Measurements from ENCODE around the gene ABCA12. TPM values are rescaled to one million over a fixed set of nuclear protein-coding genes. Genes with fewer than 3 reads are reported as not detected.

The ABCA12 gene
- total RNA-seq, 2 experiments from 2014 or later, result not detected

- H3K27ac Mint-ChIP-seq, result no peak overlapping the region
- peaks cover 6% of the 10 kb centered on the region for H3K9me3 Mint-ChIP-seq
- no peaks in the 10 kb centered on the region for H3K4me1 Mint-ChIP-seq
- ChIA-PET CTCF (no interaction called here), POLR2A (no interaction called here)
- no peak overlapping the region for H3K4me3 Mint-ChIP-seq
- no peak for DNase-seq
- no peaks in the 10 kb centered on the region for H3K27me3 Mint-ChIP-seq
- no peaks in the 10 kb centered on the region for H3K36me3 Mint-ChIP-seq (ENCODE audit: low read depth)
Observed at GRCh38 chr2:214960677-214961076, 177.7 kb downstream of the ABCA12 start.

GRCh38 chr2:214946949-214947348 lies 191.5 kb downstream of the ABCA12 start:
- no peaks in the 10 kb centered on the region for H3K4me1 Mint-ChIP-seq
- no peak overlapping the region for H3K27ac Mint-ChIP-seq
- H3K27me3 Mint-ChIP-seq, result no peaks in the 10 kb centered on the region
- ChIA-PET POLR2A (no interaction called here), CTCF (no interaction called here)
- no peak overlapping the region for H3K4me3 Mint-ChIP-seq
- no peaks in the 10 kb centered on the region for H3K9me3 Mint-ChIP-seq
- H3K36me3 Mint-ChIP-seq (ENCODE audit: low read depth), result no peaks in the 10 kb centered on the region
- no peak for DNase-seq

GRCh38 chr2:214934006-214934405 lies 204.4 kb downstream of the ABCA12 start:
- Mint-ChIP-seq H3K27me3 (no peaks in the 10 kb centered on the region), H3K4me3 (no peak overlapping the region), H3K27ac (no peak overlapping the region), H3K9me3 (no peaks in the 10 kb centered on the region), H3K4me1 (no peaks in the 10 kb centered on the region), H3K36me3 (ENCODE audit: low read depth) (no peaks in the 10 kb centered on the region)
- DNase-seq, result no peak
- ChIA-PET POLR2A (no interaction called here), CTCF (no interaction called here)

GRCh38 chr2:214904634-214905033 lies 233.8 kb downstream of the ABCA12 start:
- no peak overlapping the region for H3K4me3 Mint-ChIP-seq
- ChIA-PET POLR2A (no interaction called here), CTCF (no interaction called here)
- H3K9me3 Mint-ChIP-seq, result no peaks in the 10 kb centered on the region
- H3K27me3 Mint-ChIP-seq, result no peaks in the 10 kb centered on the region
- H3K36me3 Mint-ChIP-seq (ENCODE audit: low read depth), result no peaks in the 10 kb centered on the region
- DNase-seq, result no peak
- H3K27ac Mint-ChIP-seq, result no peak overlapping the region
- no peaks in the 10 kb centered on the region for H3K4me1 Mint-ChIP-seq

GRCh38 chr2:214904176-214904575 lies 234.2 kb downstream of the ABCA12 start:
- Mint-ChIP-seq H3K36me3 (ENCODE audit: low read depth) (no peaks in the 10 kb centered on the region), H3K27me3 (no peaks in the 10 kb centered on the region), H3K4me1 (no peaks in the 10 kb centered on the region), H3K27ac (no peak overlapping the region), H3K4me3 (no peak overlapping the region), H3K9me3 (no peaks in the 10 kb centered on the region)
- CTCF ChIA-PET, result no interaction called here
- POLR2A ChIA-PET, result no interaction called here
- DNase-seq, result no peak

- ChIA-PET CTCF (no interaction called here), POLR2A (no interaction called here)
- no peaks in the 10 kb centered on the region for H3K27me3 Mint-ChIP-seq
- no peaks in the 10 kb centered on the region for H3K36me3 Mint-ChIP-seq (ENCODE audit: low read depth)
- DNase-seq, result no peak
- no peaks in the 10 kb centered on the region for H3K9me3 Mint-ChIP-seq
- H3K27ac Mint-ChIP-seq, result no peak overlapping the region
- no peaks in the 10 kb centered on the region for H3K4me1 Mint-ChIP-seq
- no peak overlapping the region for H3K4me3 Mint-ChIP-seq
Observed at GRCh38 chr2:214902286-214902685, 236.1 kb downstream of the ABCA12 start.

GRCh38 chr2:214899751-214900150 lies 238.7 kb downstream of the ABCA12 start:
- H3K4me3 Mint-ChIP-seq, result no peak overlapping the region
- H3K27me3 Mint-ChIP-seq, result no peaks in the 10 kb centered on the region
- H3K36me3 Mint-ChIP-seq (ENCODE audit: low read depth), result no peaks in the 10 kb centered on the region
- H3K4me1 Mint-ChIP-seq, result peaks cover 7% of the 10 kb centered on the region
- ChIA-PET CTCF (interaction anchor here (0.7 kb wide), 1 partner anchor 189 kb away, joined by 3 read pairs; no protein-coding TSS in a partner anchor), POLR2A (no interaction called here)
- no peaks in the 10 kb centered on the region for H3K9me3 Mint-ChIP-seq
- no peak overlapping the region for H3K27ac Mint-ChIP-seq
- no peak for DNase-seq

GRCh38 chr2:214896274-214896673 lies 242.2 kb downstream of the ABCA12 start:
- Mint-ChIP-seq H3K36me3 (ENCODE audit: low read depth) (no peaks in the 10 kb centered on the region), H3K4me3 (no peak overlapping the region), H3K9me3 (no peaks in the 10 kb centered on the region), H3K27ac (no peak overlapping the region), H3K27me3 (no peaks in the 10 kb centered on the region), H3K4me1 (peaks cover 7% of the 10 kb centered on the region)
- no peak for DNase-seq
- ChIA-PET POLR2A (no interaction called here), CTCF (no interaction called here)

GRCh38 chr2:214895469-214895868 lies 243.0 kb downstream of the ABCA12 start:
- H3K36me3 Mint-ChIP-seq (ENCODE audit: low read depth), result no peaks in the 10 kb centered on the region
- no peak for DNase-seq
- ChIA-PET POLR2A (no interaction called here), CTCF (no interaction called here)
- H3K27me3 Mint-ChIP-seq, result no peaks in the 10 kb centered on the region
- no peak overlapping the region for H3K27ac Mint-ChIP-seq
- H3K4me1 Mint-ChIP-seq, result peaks cover 7% of the 10 kb centered on the region
- H3K4me3 Mint-ChIP-seq, result no peak overlapping the region
- no peaks in the 10 kb centered on the region for H3K9me3 Mint-ChIP-seq

- Mint-ChIP-seq H3K27ac (no peak overlapping the region), H3K9me3 (no peaks in the 10 kb centered on the region), H3K36me3 (ENCODE audit: low read depth) (no peaks in the 10 kb centered on the region), H3K4me1 (no peaks in the 10 kb centered on the region), H3K27me3 (no peaks in the 10 kb centered on the region), H3K4me3 (no peak overlapping the region)
- DNase-seq, result no peak
- POLR2A ChIA-PET, result no interaction called here
- CTCF ChIA-PET, result interaction anchor here (0.6 kb wide), 1 partner anchor 381 kb away, joined by 3 read pairs; no protein-coding TSS in a partner anchor
Observed at GRCh38 chr2:214889301-214889700, 249.1 kb downstream of the ABCA12 start.

GRCh38 chr2:214881647-214882202 lies 256.7 kb downstream of the ABCA12 start:
- H3K4me1 Mint-ChIP-seq, result no peaks in the 10 kb centered on the region
- H3K9me3 Mint-ChIP-seq, result no peaks in the 10 kb centered on the region
- no peak overlapping the region for H3K27ac Mint-ChIP-seq
- CTCF ChIA-PET, result no interaction called here
- H3K36me3 Mint-ChIP-seq (ENCODE audit: low read depth), result no peaks in the 10 kb centered on the region
- H3K4me3 Mint-ChIP-seq, result no peak overlapping the region
- no peak for DNase-seq
- POLR2A ChIA-PET, result no interaction called here
- no peaks in the 10 kb centered on the region for H3K27me3 Mint-ChIP-seq

Other genes with a start within 250 kb of the ABCA12 start
- 100 to 1,000 TPM; 129 to 140 TPM for gene ATIC, start 173.4 kb upstream of the ABCA12 start, total RNA-seq

All from activated CD4-positive, alpha-beta memory T cell treated with anti-CD3 and anti-CD28 coated beads, Interleukin-2, amount 10 ng/mL, durations not matched to agents 7 days and 5 days (primary cell).